H1 (cell line): ENCODE measurements around the gene LRRC4C.

Source experiments
- CHD2 ChIP-seq: IDR thresholded peaks from 2 replicates; pipeline ENCODE4 v1.6.1; 2012; ENCODE audit warnings: low read length, improper control_type of control experiment
- CTCF ChIP-seq, 3 experiments: IDR thresholded peaks; 1 replicate in 2 of 3; 2 replicates in 1 of 3; pipeline versions ENCODE4 v1.5.1 to v1.6.1; 2011; ENCODE audit warnings: low read length in 3 of 3, mild to moderate bottlenecking in 3 of 3, inconsistent platforms in 2 of 3, low read depth in 1 of 3, moderate library complexity in 1 of 3; ENCODE audit not compliant: insufficient read depth in 1 of 3; ENCODE audit errors: control extremely low read depth in 1 of 3
- E2F6 ChIP-seq: IDR thresholded peaks from 2 replicates; pipeline ENCODE4 v1.6.1; 2012; ENCODE audit warnings: inconsistent platforms
- EP300 ChIP-seq, 2 experiments: IDR thresholded peaks; 1 replicate in 1 of 2; 2 replicates in 1 of 2; pipeline ENCODE4 v1.6.1; 2011 to 2012; ENCODE audit warnings: low read depth in 2 of 2, low read length in 2 of 2, mild to moderate bottlenecking in 2 of 2, borderline replicate concordance in 1 of 2, inconsistent platforms in 1 of 2, moderate library complexity in 1 of 2
- EZH2 ChIP-seq: fragments of 200-600 bp; sonication (generic); IDR thresholded peaks from 2 replicates; pipeline ENCODE4 v1.7.1; 2012; ENCODE audit warnings: low read depth, mild to moderate bottlenecking, moderate library complexity, low read length, inconsistent platforms; ENCODE audit not compliant: severe bottlenecking
- POLR2A ChIP-seq, 2 experiments: IDR thresholded peaks; 1 replicate in 1 of 2; 2 replicates in 1 of 2; pipeline ENCODE4 v1.6.1; 2011; ENCODE audit warnings: low read depth in 2 of 2, low read length in 2 of 2, mild to moderate bottlenecking in 2 of 2; ENCODE audit errors: control extremely low read depth in 1 of 2
- SP4 ChIP-seq: IDR thresholded peaks from 2 replicates; pipeline ENCODE4 v1.6.1; 2012; ENCODE audit warnings: low read length, inconsistent platforms

GRCh38 chr11:40235841-40236240 lies 1223.6 kb downstream of the LRRC4C start:
- TF ChIP-seq SP4: no peak
- no peak for TF ChIP-seq CTCF (IDR thresholded peaks at IDR 0.05; ENCODE audit: control extremely low read depth in 1 of 3, insufficient read depth in 1 of 3, low read depth in 1 of 3, low read length in 3 of 3)
- TF ChIP-seq POLR2A (IDR thresholded peaks at IDR 0.05; ENCODE audit: control extremely low read depth in 1 of 2, low read depth in 2 of 2, low read length in 2 of 2): no peak
- TF ChIP-seq CHD2: no peak
- no peak for TF ChIP-seq EP300 (IDR thresholded peaks at IDR 0.05; ENCODE audit: borderline replicate concordance in 1 of 2, low read depth in 2 of 2, low read length in 2 of 2)
- no peak for TF ChIP-seq EZH2
- no peak for TF ChIP-seq E2F6
